Loucy (cell line): ENCODE results near the gene SLC36A2.
A peak's percentile ranks its signal among the peaks of the same experiment; 100 is the strongest.

ENCODE experiments used
- H2AFZ ChIP-seq: fragments of 200-600 bp; sonication (generic); 2 replicates; pipeline ENCODE4 v1.6.0; 2016; ENCODE audit warnings: antibody characterized with exemption, mild to moderate bottlenecking, low read length, moderate library complexity
- H3F3A ChIP-seq: fragments of 200-600 bp; 2 replicates; pipeline ENCODE4 v1.6.0; 2016; ENCODE audit warnings: antibody characterized with exemption, low read depth, mild to moderate bottlenecking
- H3K27me3 ChIP-seq: fragments of 200-600 bp; sonication (generic); 2 replicates; pipeline ENCODE4 v1.6.1; 2014; ENCODE audit warnings: low read length, mild to moderate bottlenecking; ENCODE audit not compliant: insufficient read depth, poor library complexity, severe bottlenecking
- H3K36me3 ChIP-seq: fragments of 200-600 bp; sonication (generic); 2 replicates; pipeline ENCODE4 v1.6.1; 2016; ENCODE audit warnings: low read length; ENCODE audit not compliant: insufficient read depth
- H3K4me1 ChIP-seq: fragments of 200-600 bp; sonication (generic); 2 replicates; pipeline ENCODE4 v1.5.1; 2014; ENCODE audit warnings: low read length, mild to moderate bottlenecking; ENCODE audit not compliant: insufficient read depth, poor library complexity, severe bottlenecking
- H3K4me2 ChIP-seq: fragments of 200-600 bp; sonication (generic); 2 replicates; pipeline ENCODE4 v1.6.0; 2014; ENCODE audit warnings: antibody characterized with exemption, low read length, low read depth, mild to moderate bottlenecking; ENCODE audit not compliant: poor library complexity, severe bottlenecking
- H3K4me3 ChIP-seq: fragments of 200-600 bp; sonication (generic); 2 replicates; pipeline ENCODE4 v1.5.1; 2014; ENCODE audit warnings: low read length, mild to moderate bottlenecking, mixed read lengths; ENCODE audit not compliant: poor library complexity, severe bottlenecking
- H3K79me2 ChIP-seq: fragments of 200-600 bp; sonication (generic); 2 replicates; pipeline ENCODE4 v1.6.1; 2014; ENCODE audit warnings: low read length; ENCODE audit not compliant: insufficient read depth
- H3K9ac ChIP-seq: fragments of 200-600 bp; sonication (generic); 2 replicates; pipeline ENCODE4 v1.6.0; 2014; ENCODE audit warnings: mild to moderate bottlenecking, low read depth, low read length, moderate library complexity; ENCODE audit not compliant: poor library complexity, severe bottlenecking
- H3K9me2 ChIP-seq: fragments of 200-600 bp; sonication (generic); replicated peaks from 2 replicates; pipeline ENCODE4 v1.6.1; 2016; ENCODE audit warnings: low read depth, low read length, mixed read lengths
- H3K9me3 ChIP-seq: fragments of 200-600 bp; sonication (generic); 2 replicates; pipeline ENCODE4 v1.6.1; 2014; ENCODE audit warnings: mild to moderate bottlenecking, antibody characterized with exemption, low read length, low read depth; ENCODE audit not compliant: insufficient read depth
- H4K20me1 ChIP-seq: fragments of 200-600 bp; sonication (generic); 2 replicates; pipeline ENCODE4 v1.6.0; 2014; ENCODE audit warnings: antibody characterized with exemption, low read length, mild to moderate bottlenecking; ENCODE audit not compliant: insufficient read depth, poor library complexity, severe bottlenecking
- EZH2phosphoT487 ChIP-seq: fragments of 200-600 bp; IDR thresholded peaks from 2 replicates; pipeline ENCODE4 v1.6.1; 2018; ENCODE audit warnings: antibody characterized with exemption, mild to moderate bottlenecking, moderate library complexity, borderline replicate concordance
- TF ChIP-seq, protein P1 (sequence below): fragments of 200-600 bp; sonication (generic); conservative IDR thresholded peaks from 2 replicates; pipeline ENCODE4 v1.5.1; 2014; ENCODE audit warnings: mild to moderate bottlenecking, antibody characterized with exemption, low read length

Gene SLC36A2

GRCh38 chr5:151288180-151288579, 59.2 kb downstream of the SLC36A2 start:
- H3F3A ChIP-seq = no peaks in the 10 kb centered on the region
- no peak overlapping the region for H3K4me2 ChIP-seq
- no peaks in the 10 kb centered on the region for H3K9me3 ChIP-seq
- H3K4me3 ChIP-seq = no peak overlapping the region
- no peaks in the 10 kb centered on the region for H3K27me3 ChIP-seq
- no peaks in the 10 kb centered on the region for H3K9me2 ChIP-seq
- no peaks in the 10 kb centered on the region for H3K4me1 ChIP-seq
- no peak overlapping the region for H2AFZ ChIP-seq
- no peaks in the 10 kb centered on the region for H3K79me2 ChIP-seq
- H3K9ac ChIP-seq = no peak overlapping the region
- no peaks in the 10 kb centered on the region for H3K36me3 ChIP-seq
- TF ChIP-seq, protein P1, sequence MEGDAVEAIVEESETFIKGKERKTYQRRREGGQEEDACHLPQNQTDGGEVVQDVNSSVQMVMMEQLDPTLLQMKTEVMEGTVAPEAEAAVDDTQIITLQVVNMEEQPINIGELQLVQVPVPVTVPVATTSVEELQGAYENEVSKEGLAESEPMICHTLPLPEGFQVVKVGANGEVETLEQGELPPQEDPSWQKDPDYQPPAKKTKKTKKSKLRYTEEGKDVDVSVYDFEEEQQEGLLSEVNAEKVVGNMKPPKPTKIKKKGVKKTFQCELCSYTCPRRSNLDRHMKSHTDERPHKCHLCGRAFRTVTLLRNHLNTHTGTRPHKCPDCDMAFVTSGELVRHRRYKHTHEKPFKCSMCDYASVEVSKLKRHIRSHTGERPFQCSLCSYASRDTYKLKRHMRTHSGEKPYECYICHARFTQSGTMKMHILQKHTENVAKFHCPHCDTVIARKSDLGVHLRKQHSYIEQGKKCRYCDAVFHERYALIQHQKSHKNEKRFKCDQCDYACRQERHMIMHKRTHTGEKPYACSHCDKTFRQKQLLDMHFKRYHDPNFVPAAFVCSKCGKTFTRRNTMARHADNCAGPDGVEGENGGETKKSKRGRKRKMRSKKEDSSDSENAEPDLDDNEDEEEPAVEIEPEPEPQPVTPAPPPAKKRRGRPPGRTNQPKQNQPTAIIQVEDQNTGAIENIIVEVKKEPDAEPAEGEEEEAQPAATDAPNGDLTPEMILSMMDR = peak; percentile 58
- no peak for TF ChIP-seq EZH2phosphoT487
- H4K20me1 ChIP-seq = no peaks in the 10 kb centered on the region

DNA sequence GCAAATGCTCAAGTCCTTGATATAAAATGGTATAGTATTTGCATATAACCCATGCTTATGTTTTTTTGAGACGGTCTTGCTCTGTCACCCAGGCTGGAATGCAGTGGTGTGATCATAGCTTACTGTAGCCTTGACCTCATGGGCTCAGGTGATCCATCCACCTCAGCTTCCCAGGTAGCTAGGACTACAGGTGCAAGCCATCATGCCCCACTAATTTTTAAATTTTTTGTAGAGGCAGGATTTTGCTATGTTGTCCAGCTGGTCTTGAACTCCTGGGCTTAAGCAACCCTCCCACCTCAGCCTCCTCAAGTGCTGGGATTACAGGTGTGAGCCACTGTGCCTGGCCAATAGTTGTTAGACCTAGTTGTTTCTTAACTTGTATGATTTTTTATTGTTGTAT, 61.1 kb downstream of the SLC36A2 start:
- Histone ChIP-seq H3K4me2 (no peak overlapping the region), H3K9ac (no peak overlapping the region), H3K79me2 (no peaks in the 10 kb centered on the region), H3K9me2 (no peaks in the 10 kb centered on the region), H3K9me3 (no peaks in the 10 kb centered on the region), H4K20me1 (no peaks in the 10 kb centered on the region), H3F3A (no peaks in the 10 kb centered on the region), H3K36me3 (no peaks in the 10 kb centered on the region), H3K27me3 (no peaks in the 10 kb centered on the region), H3K4me3 (no peak overlapping the region), H3K4me1 (no peaks in the 10 kb centered on the region), H2AFZ (no peak overlapping the region)
- TF ChIP-seq, protein P1 = no peak
- no peak for TF ChIP-seq EZH2phosphoT487

GRCh38 chr5:151285683-151286082, 61.7 kb downstream of the SLC36A2 start:
- no peaks in the 10 kb centered on the region for H3K9me3 ChIP-seq
- no peak overlapping the region for H3K4me3 ChIP-seq
- no peaks in the 10 kb centered on the region for H3K36me3 ChIP-seq
- no peaks in the 10 kb centered on the region for H3K4me1 ChIP-seq
- H4K20me1 ChIP-seq = no peaks in the 10 kb centered on the region
- TF ChIP-seq, protein P1 = no peak
- TF ChIP-seq EZH2phosphoT487 = no peak
- 0 out of 2 replicates have a peak overlapping the region, but pooled peaks have one; percentile 28 for H2AFZ ChIP-seq
- H3K4me2 ChIP-seq = no peak overlapping the region
- H3K9ac ChIP-seq = no peak overlapping the region
- no peaks in the 10 kb centered on the region for H3K9me2 ChIP-seq
- no peaks in the 10 kb centered on the region for H3K79me2 ChIP-seq
- no peaks in the 10 kb centered on the region for H3K27me3 ChIP-seq
- H3F3A ChIP-seq = no peaks in the 10 kb centered on the region
